ENCODE data around the gene RIPPLY2.

GRCh38 chr6:83870649-83871048 is 17.5 kb downstream of the RIPPLY2 start:
- no peak for TF ChIP-seq POLR2A (IDR thresholded peaks at IDR 0.05; ENCODE audit: low read depth, low read length)
- no peak for TF ChIP-seq JUN (IDR thresholded peaks at IDR 0.05; ENCODE audit: borderline replicate concordance, insufficient read depth, insufficient read length, low read depth)
- TF ChIP-seq MAX (IDR thresholded peaks at IDR 0.05; ENCODE audit: insufficient read depth, insufficient read length), result no peak
- TF ChIP-seq, protein P1, sequence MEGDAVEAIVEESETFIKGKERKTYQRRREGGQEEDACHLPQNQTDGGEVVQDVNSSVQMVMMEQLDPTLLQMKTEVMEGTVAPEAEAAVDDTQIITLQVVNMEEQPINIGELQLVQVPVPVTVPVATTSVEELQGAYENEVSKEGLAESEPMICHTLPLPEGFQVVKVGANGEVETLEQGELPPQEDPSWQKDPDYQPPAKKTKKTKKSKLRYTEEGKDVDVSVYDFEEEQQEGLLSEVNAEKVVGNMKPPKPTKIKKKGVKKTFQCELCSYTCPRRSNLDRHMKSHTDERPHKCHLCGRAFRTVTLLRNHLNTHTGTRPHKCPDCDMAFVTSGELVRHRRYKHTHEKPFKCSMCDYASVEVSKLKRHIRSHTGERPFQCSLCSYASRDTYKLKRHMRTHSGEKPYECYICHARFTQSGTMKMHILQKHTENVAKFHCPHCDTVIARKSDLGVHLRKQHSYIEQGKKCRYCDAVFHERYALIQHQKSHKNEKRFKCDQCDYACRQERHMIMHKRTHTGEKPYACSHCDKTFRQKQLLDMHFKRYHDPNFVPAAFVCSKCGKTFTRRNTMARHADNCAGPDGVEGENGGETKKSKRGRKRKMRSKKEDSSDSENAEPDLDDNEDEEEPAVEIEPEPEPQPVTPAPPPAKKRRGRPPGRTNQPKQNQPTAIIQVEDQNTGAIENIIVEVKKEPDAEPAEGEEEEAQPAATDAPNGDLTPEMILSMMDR (IDR thresholded peaks at IDR 0.05; ENCODE audit: extremely low read depth in 1 of 2, insufficient read depth in 1 of 2, low read depth in 1 of 2, low read length in 2 of 2), result no peak
- TF ChIP-seq EZH2 (IDR thresholded peaks at IDR 0.05; ENCODE audit: borderline replicate concordance, low read depth, low read length, severe bottlenecking), result no peak
- no peak for TF ChIP-seq POLR2AphosphoS5 (IDR thresholded peaks at IDR 0.05; ENCODE audit: insufficient read depth, low read depth, low read length)
- no peak for TF ChIP-seq MYC (IDR thresholded peaks at IDR 0.05; ENCODE audit: low read depth, low read length)
- TF ChIP-seq FOS (IDR thresholded peaks at IDR 0.05; ENCODE audit: borderline replicate concordance, insufficient read depth, low read length), result no peak
- no peak for TF ChIP-seq GATA2 (IDR thresholded peaks at IDR 0.05; ENCODE audit: insufficient read depth, insufficient read length, low read depth, low read length)
